HG02840 (cell line): ENCODE measurements around the gene PRR23E.

ENCODE experiments used
- ATAC-seq: cut with Tn5 transposase; IDR thresholded peaks from one replicate; pipeline ENCODE4 v1.9.1; 2021; ENCODE audit warnings: mild to moderate bottlenecking, moderate library complexity, moderate number of reproducible peaks; ENCODE audit not compliant: unreplicated experiment, low FRiP score

PRR23E gene, protein sequence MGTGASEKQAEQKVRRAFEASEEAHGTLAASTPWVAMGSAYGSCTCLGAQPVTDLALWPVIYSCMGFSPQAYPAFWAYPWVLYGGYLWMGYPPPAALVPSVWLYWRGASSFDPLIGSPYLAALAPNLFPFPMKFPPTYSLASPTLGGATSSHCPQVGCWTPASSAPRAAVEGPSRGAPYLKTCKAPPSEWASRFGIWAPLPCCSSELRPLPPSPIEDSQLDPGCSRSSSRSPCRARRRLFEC

DNA sequence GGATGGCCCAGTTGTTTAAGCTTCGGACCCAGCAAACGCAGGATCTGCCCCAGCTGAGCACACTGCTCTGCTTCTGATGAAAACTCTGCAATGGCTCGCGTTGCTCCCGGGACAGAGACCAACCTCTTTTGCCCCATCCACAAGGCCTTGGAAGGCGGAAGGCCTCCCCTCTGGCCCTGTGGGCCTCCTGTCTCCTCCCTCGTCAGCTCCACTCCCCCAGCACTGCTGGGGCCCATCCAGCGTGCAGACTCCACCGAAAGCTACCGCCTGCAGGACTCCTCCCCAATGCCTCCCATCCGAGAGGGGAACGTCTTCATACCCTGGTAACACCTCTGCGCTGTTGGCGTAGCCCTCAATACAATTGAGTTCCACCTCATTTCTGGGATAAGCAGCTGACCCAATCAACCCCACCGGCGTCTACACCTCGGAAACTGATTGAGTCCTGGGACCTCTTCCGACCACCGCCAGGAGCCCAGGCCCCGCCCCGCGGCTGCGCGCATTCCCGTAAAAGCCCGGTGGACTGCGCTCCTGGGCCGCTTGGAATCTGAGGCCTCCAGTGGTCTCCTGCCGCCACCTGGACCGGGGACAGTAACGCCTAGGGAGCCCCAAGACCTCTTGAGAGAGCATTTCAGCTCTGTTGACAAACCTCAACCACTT lies at the start of gene PRR23E:
Gene PRR23E (plus strand): TSS at position 556 of the 657 bp plus-strand sequence. CDS start 3,555 bp downstream, outside the sequence.
- no peak for ATAC-seq

DNA sequence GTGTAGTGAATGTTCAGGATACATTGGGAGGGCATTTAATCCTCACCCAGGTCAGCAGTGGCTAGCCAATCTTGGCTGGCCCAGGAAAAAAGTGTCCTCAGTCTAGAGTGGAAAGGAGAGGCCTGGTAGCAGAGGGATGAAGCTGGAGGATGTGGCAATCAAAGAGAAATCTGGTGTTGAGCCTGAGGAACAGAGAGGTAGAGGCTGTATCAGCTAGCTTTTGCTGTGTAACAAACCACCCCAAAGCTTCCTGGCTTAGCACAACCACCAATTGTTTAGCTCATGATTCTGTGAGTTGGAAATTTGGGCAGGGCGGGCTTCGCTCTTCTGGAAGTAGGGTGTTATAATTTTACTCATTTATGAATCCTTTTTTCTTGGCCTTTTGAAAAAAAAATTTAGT lies 49.8 kb upstream of the PRR23E start:
- no peak for ATAC-seq

DNA sequence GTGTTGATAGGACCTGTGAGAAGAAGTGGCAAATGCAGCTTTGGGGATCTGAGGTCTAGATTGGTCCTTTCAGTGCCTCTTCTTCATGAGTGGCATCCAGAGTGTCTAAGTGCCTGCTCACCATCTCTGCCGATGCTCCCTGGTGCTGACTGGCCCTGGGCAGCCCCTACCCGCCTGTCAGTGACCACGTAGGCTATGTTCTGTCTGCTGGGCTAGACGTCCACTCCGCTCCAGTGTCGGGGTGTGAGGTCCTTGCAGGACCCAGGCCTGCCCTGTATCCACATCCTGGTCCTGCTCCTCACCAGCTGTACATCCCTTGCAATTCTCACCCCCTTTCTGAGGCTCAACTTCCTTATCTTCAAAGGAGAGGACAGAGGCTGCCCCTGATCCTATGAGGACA lies 48.3 kb upstream of the PRR23E start:
- no peak for ATAC-seq

DNA sequence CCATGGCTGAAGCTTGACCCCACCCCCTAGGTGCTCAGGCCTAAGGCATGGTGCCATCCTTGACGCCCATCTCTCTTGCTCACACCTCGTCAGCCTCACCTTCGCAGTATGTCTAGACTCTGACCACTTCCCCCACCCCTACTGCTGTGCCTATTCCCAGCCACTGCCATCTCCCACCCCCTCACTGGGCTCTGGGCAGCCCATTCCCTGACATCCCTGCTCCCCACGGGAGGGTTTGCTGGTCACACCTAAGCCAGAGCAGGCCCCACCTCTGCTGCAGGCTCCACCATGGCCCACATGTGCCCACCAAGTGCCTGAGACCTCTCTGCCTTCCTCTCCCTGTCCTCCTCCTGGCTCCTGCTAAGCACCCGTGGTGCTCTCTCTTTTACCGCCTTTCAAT lies 47.7 kb upstream of the PRR23E start:
- no peak for ATAC-seq

DNA sequence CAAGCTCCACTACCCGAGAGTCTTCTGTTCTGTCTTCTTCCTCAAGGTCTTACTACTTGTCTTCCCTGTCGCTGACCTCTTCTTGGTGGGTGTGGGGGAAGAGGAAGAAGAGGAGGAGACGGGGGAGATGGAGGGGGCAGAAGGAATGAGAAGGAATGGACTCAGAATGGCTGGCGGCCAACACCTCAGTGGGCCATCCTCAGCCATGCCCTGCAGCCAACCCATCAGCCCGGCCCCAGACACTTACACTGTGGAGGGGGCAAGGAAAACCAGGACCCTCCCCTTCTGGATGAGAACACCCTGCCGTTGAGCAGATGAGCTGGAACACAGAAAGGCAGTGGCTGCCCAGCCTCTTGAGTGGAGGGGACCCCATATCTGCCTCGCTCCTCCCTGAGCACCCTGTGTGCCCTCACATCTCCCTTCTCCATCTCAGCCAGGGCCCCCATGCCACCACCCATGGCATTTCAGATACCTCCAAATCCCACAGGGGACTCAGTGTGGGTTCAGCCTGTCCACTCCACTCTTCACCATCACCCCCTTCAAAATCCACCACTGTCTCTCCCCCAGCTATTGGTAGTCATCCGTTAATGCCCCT lies 45.5 kb upstream of the PRR23E start:
- ATAC-seq: no peak

DNA sequence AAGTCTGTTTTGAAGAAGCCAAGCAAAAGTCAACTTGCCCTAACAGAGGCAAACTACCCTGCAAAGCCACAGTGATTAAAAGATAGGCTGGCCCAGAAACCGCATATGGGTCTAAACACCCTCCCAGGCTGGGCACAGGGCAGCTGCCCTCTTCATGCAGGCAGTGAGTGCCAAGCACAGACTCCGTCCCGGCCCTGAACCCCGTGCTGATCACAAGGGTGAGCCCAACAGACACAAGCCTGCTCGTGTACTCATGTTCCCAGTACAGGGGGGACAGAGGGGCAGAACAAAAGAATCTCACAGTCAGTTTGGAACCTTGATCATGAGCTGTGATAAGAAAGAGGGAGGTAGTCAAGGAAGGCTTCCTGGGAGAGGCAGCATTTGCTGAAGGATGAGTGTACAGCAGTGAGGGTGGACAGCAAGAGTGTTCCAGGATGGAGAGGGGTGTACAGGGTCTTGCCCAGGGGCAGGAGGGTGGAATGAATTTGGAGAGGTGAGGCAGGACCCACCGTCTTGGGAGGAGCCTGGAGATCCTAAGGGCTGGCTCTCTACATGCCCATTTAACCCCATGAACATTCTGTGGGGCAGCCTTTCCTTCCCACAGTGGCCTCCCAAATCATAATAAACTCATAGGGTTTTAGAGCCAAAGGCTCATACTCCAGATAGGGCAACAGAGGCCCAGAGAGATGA lies 43.2 kb upstream of the PRR23E start:
- no peak for ATAC-seq

DNA sequence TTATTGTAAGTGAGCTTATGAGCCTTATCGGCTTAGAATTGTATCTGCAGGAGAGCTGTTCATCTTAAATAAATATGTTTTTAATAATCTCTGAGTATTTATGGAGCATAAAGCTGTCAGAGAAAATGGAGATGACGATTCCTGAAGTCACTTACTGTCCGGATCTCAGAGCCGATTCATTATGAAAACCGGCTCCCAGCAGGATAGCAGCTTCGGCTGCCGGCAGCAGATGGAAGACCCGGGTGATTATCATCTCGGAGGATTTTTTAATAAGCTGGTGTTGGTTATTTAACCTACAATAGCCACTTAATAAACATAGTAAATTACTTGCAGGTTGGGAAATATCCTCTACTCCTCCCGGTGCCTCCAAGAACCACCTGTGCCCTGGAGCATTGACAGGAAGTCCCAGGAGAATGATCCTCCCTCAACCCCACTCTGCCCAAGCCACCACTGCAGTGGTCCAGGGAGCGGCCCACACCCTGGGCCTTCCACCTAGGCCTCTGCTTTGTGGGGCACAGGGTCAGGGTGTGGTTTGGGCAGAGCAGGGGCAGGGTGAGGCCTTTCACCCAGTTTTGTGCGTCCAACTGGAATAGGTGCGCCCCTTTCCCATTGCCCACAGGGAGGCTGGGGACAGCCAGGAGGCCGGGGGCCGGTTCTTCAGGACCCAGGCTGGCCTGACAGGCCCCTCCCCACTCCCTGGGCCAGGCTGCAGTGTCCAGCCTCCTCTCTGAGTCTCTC lies 42.2 kb upstream of the PRR23E start:
- ATAC-seq: no peak

DNA sequence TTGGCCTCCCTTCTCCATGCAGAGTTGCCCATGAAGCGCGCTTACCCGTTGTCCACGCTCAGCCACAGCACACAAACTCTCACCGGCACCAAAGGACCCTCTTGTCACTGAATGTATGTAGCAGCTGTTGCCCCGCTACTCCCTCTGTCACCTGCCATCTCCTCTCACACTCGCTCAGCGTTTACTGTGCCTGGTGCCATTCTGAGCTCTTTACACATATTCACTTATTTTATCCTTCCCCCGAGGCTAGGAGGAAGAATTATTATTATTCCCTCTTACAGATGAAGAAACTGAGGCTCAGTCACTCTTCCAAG lies 41.7 kb upstream of the PRR23E start:
- ATAC-seq: no peak

DNA sequence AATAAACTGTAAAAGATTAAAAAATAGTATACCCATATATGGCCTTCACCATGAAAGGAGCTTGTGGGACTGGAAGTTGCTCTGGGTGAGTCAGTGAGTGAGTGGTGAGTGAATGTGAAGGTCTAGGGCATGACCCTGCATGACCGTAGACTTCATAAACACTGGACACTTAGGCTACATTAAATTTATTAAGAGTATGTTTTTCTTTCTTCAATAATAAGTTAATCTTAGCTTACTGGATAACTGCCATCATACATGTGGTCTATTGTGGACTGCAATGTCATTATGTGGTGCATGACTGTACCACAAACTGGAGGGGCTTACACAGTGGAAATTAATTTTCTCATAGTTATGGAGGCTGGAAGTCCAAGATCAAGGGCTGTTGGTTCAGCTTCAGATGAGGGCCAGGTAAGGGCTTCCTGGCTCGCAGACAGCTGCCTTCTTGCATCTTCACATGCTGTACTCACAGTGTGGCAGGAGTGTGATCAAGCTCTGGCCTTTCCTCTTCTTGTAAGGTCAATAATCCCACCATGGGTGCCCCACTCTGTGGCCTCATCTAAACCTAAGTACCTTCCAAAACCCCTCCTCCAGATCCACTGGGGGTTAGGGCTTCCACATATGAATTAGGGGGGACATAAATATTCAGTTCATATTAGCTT lies 40.8 kb upstream of the PRR23E start:
- ATAC-seq: no peak

DNA sequence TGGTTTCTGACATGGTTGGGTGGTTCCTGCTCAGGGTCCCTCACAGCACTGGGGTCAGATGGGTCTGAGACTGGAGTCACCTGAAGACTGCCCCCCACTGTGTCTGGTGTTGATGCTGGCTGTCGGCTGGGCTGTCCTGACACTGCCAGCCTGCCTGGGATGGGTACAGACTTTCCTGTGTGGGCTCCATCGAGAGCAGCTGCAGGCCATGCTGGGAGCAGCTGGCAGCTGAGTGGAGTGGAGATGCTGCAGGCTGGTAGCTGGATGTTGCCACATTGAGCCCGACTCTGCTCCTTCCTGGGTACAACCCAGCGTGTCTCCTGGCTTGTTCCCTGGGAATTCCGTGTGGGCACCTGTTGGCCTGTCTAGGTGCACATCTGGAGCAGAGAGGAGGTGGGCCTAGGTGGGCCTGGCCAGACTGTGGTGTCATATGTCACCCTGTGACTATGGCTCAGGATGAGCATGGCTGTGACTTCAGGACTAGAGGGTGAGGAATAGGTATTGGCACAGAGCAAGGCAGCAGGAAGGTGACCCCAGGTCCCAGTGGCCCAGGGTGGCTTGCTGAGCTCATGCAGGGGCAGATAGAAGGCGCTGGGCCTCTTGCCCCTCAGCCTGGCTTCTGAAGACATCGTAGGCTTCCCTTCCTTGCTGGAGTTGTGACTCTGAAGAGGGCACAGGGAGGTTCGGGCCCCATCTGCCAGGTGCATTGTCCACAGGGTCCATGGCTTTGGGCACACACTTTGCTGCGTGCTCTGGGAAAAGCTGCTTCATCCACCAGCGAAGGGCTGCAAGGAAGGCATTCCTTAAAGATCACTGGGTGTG lies 40.0 kb upstream of the PRR23E start:
- no peak for ATAC-seq

DNA sequence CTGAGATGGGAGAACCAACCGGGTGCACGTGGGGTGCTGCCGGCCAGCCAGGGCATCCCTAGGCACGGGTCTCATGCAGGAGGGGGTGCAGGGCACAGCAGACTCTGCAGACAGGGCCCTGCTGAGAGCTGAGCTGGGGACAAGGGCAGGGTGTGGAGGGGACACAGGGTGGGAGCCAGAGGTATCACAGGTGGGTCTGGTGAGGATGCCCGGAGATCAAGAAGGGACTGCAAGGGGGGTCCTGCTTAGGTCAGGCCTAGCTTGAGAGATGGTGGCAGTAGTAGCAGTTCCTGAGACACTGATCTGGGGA lies 39.5 kb upstream of the PRR23E start:
- no peak for ATAC-seq

DNA sequence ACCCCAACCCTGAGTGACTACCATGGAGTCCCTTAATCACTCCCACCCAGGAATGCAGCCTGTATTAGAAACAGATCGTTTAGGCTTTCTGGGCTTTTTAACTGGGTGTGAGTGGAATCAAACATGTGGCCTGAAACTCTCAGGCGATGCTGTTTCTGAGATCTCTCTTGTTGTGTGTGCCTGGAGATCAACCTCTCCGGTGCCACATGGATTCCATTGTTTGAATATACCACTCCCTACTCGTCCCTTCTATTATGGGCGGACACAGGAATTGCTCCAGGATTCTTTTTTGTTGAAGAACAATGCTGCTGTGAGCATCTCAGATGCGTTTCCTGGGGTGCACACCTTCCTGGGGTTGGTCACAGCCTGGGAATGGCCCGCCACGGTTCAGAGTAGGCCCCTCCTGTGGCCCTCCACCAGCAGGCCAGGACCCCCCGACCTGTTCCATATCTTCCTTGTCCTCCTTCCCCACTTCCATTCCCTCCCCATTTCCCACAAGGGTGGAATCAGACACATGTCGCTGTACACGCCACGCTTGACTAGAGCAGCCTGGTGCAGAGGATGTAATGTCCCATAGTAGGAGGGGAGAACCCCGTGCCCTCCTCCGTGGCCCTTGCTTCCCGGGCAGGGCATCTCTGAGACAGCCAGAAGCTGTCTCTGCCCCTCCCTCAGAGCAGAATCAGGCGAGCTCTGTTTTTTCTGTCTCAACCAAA lies 36.4 kb upstream of the PRR23E start:
- ATAC-seq: no peak

DNA sequence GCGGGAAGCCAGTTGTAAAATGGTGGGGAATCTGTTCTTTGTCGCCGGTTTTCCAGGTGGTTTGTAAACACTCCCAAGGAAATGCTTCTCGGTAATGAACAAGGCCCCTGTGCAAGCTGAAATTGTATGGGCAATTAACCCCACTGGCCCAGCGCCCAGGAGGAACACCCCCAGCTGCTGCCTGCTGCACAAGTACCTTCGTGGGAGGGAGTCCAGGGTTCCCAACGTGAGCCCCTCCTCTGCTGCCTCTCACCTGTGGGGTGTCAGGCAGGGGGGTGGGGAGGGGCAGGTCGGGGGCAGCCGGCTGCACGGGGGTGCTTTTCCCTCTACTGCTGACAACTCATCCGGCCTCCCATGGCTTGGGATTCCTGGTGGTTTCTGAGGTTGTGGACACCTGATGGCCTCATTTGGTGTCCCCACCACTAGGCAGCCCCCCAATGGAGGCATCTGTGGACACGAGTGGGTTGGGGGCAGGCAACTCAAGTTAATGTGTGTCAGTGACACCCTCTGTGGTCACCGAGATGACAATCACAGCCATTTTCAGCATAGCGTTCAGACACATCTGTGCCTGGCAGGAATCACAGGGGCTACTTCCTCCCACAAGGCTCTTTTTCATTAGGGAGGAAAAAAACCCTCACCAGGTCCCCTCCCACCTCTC lies 35.6 kb upstream of the PRR23E start:
- ATAC-seq: no peak

DNA sequence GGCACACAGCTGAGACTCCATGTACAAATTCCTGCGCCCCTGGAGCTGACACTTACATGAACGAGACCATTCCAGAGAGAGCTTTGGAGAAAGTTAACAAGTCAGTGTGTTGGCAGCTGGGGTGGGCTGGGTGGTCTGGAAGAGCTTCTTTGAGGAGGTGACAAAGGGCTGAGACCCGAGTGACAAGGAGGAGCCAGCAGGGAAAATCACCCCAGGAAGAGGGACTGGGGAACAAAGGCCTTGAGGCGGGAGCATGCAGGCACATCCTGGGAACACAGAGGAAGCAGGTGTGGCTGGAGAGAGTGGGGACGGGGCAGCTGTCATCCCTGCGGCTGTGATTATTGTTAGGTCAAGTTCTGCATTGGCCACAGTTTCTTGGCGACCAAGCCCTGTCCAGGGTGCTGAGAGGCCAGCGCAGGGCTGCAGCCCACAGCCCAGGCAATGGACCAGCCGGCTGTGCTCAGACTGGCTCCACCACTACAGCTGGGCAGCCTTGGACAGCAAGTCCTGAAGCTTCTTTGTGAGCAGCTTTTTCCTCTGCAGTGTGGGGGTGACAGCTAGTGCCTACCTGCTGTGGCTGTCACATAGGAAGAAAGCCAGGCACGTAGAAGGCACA lies 34.2 kb upstream of the PRR23E start:
- ATAC-seq: no peak

DNA sequence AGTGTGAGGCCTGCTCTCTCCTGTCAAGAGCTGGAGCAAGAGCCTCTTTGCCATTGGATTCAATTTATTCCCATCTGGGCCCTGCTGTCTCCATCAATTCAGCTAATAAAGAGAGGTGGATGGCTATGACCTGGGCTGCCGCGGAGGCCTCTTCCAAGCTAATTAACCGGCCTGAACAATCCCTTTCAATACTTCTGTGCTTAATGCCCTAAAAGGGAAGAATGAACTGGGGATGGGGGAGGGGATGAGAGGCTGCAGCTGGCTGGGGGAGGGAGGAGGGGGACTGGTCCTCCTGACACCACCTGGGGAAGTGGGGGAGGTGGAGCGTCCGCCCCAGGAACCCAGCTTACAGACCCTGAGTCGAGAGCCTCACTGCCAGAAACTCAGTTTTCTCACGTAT lies 33.4 kb upstream of the PRR23E start:
- ATAC-seq: no peak

DNA sequence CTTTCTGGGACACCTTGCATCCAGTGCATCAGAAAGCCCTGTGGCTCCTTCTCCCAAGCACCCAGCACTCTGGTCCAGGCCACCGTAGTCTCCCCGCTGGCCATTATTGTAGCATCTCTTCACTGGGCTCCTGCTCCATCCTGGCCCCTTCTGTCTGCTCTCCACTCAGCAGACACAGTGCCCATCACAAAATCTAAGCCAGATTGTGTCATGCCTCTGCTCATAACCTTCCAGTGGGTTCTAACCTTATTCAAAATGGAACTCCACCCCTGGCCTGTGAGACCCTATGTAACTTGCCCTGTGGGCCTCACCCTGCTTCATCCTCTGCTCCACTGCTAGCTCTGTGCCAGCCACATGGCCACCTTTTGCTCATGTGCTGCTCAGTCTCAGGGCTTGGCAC lies 31.7 kb upstream of the PRR23E start:
- no peak for ATAC-seq

DNA sequence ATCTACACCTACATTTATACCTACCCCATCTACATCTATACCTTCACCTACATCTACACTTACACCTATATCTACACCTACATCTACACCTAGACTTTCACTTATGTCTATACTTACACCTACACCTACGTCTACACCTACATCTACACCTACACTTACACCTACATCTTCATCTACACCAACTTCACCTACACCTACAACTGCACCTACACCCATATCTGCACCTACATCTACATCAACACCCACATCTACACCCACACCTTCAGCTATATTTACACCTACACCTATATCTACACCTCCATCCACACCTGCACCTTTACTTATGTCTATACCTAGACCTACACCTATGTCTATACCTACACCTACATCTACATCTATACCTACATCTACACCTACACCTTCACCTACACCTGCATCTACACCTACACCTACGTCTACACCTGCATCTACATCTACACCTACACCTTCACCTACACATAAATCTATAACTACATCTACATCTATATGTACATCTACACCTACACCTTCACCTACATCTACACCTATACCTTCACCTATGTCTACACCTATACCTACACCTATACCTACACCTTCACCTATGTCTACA lies 30.9 kb upstream of the PRR23E start:
- ATAC-seq: no peak
